ENCODE results near the gene ATP8B3.

The ATP8B3 gene

GRCh38 chr19:1858412-1859081, 46.5 kb upstream of the ATP8B3 start:
- peak overlapping the region; percentile 98 for H3K27ac ChIP-seq
- ChIA-PET POLR2A (ENCODE audit: low non-redundant PET) (interaction anchor here (0.7 kb wide), 1 partner anchor 11 kb away, joined by 5 read pairs; no protein-coding TSS in a partner anchor), CTCF (interaction anchor here (1.1 kb wide), 1 partner anchor 72 kb away, joined by 5 read pairs; no protein-coding TSS in a partner anchor)
- DNase-seq (ENCODE audit: low spot score): no peak
- no peak for TF ChIP-seq CTCF (conservative IDR thresholded peaks at IDR 0.05; ENCODE audit: low read depth)

- ChIA-PET POLR2A (ENCODE audit: low non-redundant PET) (interaction anchor here (0.5 to 0.8 kb wide), 5 partner anchors 12 to 1831 kb away, joined by 3 to 9 read pairs (median 5); partner anchors contain the start of gene REEP6), CTCF (interaction anchor here (1.0 to 1.2 kb wide), 3 partner anchors 9 to 185 kb away, joined by 3 to 5 read pairs (median 5); no protein-coding TSS in a partner anchor)
- no peak for DNase-seq (ENCODE audit: low spot score)
- TF ChIP-seq CTCF (conservative IDR thresholded peaks at IDR 0.05; ENCODE audit: low read depth): no peak
- peak overlapping the region; percentile 98 for H3K27ac ChIP-seq
Observed at GRCh38 chr19:1857648-1858326, 45.7 kb upstream of the ATP8B3 start.

DNA sequence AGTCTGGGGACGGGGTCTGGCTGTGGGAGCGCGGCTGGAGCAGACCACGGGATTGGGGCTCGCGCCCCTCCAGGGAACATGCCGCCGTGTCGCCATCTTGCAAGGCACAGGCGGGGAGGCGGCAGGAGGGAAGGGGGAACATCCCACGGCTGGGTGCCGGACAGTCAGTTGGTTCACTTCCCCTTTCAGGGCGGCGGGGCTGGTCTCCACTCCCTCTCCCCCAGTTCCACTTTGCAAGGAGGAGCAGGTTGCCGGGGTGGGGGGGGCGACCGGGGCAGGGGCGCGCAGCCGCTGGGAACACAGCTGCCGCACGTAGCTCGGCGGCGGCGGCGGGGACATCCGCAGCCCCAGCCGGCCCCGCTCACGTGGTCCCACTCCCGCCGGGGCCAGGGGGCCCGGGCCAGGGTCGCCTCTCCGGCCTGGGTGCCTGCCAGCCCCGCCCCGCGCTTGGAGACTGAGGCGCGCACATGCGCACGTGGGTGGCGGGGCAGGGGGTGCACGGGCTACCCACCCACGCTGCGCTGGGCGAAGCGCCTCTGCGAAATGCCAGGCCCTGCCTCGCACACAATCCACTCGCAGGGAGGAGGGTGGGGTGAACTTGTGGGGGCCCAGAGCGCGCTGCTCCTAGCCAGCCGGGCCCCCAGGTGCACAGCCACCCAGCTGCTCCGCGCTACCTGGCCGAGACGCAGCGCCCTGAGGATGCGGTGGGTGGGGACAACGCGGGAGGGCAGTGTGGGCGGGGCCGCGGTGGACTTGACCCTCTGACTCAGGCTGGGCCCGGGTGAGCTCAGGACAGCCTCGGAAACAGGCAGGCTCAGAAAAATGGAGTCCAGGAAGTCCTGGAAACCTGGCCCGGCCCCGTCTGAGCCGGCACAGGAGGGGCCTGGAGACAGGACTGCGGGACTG, 44.9 kb upstream of the ATP8B3 start:
- H3K27ac ChIP-seq: peak overlapping the region; percentile 98

GRCh38 chr19:1856345-1856697, 44.2 kb upstream of the ATP8B3 start:
- H3K27ac ChIP-seq: peak overlapping the region; percentile 98
- POLR2A ChIA-PET (ENCODE audit: low non-redundant PET): no interaction called here
- TF ChIP-seq CTCF (conservative IDR thresholded peaks at IDR 0.05; ENCODE audit: low read depth): no peak
- CTCF ChIA-PET: interaction anchor here (0.6 kb wide), 1 partner anchor 196 kb away, joined by 3 read pairs; no protein-coding TSS in a partner anchor
- DNase-seq (ENCODE audit: low spot score): no peak

More for the DNA sequence above, 44.9 kb upstream of the ATP8B3 start:
- TF ChIP-seq CTCF (conservative IDR thresholded peaks at IDR 0.05; ENCODE audit: low read depth): no peak
- ChIA-PET POLR2A (ENCODE audit: low non-redundant PET) (interaction anchor here (0.6 to 0.8 kb wide), 3 partner anchors 18 to 1831 kb away, joined by 3 to 5 read pairs (median 5); partner anchors contain the start of gene REEP6), CTCF (interaction anchor here (0.6 to 1.2 kb wide), 3 partner anchors 8 to 195 kb away, joined by 3 to 5 read pairs (median 3); no protein-coding TSS in a partner anchor)
- peak; percentile 86 for DNase-seq (ENCODE audit: low spot score)

DNA sequence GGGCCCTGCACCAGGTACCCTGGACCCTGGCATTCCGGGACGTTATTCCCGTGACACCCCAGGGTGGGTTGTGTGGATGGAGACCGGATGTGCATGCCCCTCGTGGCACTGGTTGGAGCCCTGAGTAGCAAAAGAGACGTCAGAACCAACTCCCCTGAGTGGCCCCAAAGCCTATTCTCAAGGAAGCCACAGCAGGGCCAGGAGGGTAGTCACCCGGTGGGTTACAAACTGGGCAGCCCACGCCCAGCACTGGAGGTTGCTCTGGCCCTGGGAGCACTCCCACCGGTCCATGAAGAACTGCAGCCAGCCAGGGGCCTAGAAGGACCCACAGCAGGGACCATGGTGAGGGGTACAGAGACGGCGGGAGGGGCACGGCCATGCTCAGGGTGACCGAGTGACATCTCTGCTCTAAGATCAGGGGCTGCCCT, 43.8 kb upstream of the ATP8B3 start:
- ChIA-PET CTCF (no interaction called here), POLR2A (ENCODE audit: low non-redundant PET) (no interaction called here)
- no peak for TF ChIP-seq CTCF (conservative IDR thresholded peaks at IDR 0.05; ENCODE audit: low read depth)
- H3K27ac ChIP-seq: peak overlapping the region; percentile 98
- no peak for DNase-seq (ENCODE audit: low spot score)

Measured in RWPE1 (cell line).